ENCODE data around the gene VPS25. TPM values are rescaled to one million over a fixed set of nuclear protein-coding genes. Genes with fewer than 3 reads are reported as not detected.
"Not testable (repeated sequence)": the region's sequence is repeated elsewhere in the genome, so short reads cannot be mapped to it uniquely, and the experiment has no call there.

Gene VPS25
- polyA plus RNA-seq, 2 donors = 42.8 to 123 TPM

DNA sequence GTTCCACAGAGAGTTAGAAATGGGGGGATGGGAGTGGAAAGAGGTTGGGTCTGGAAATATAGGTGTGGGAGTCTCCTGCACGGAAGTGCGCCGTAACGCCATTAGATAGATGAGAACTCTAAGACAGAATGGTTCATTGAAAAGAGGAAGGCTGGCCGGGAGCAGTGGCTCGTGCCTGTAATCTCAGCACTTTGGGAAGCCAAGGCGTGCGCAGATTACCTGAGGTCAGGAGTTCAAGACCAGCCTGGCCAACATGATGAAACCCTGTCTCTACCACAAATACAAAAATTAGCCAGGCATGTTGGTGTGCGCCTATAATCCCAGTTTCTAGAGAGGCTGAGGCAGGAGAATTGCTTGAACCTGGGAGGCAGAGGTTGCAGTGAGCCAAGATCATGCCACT, 5.2 kb upstream of the VPS25 start:
- H3K4me1 ChIP-seq (ENCODE audit: control insufficient read depth in 2 of 2, insufficient read depth in 2 of 2, low read length in 1 of 2); H3K27ac ChIP-seq (ENCODE audit: low read depth in 2 of 2, low read length in 1 of 2); H3K27me3 ChIP-seq (ENCODE audit: control insufficient read depth in 1 of 2, insufficient read depth in 2 of 2, low read length in 2 of 2); H3K9me3 ChIP-seq (ENCODE audit: control insufficient read depth in 2 of 2, insufficient read depth in 1 of 2, low read depth in 1 of 2, low read length in 1 of 2); H3K36me3 ChIP-seq (ENCODE audit: control insufficient read depth in 2 of 2, insufficient read depth in 2 of 2, low read length in 1 of 2); H3K4me3 ChIP-seq (ENCODE audit: low read depth in 1 of 2, low read length in 2 of 2): not testable (repeated sequence)
- WGBS, 2 donors = 68 to 75% methylated on average over 9 of the region's 9 CpGs

GRCh38 chr17:42769964-42770363, 3.3 kb upstream of the VPS25 start:
- not testable (repeated sequence) for H3K36me3 ChIP-seq (ENCODE audit: control insufficient read depth in 2 of 2, insufficient read depth in 2 of 2, low read length in 1 of 2); H3K9me3 ChIP-seq (ENCODE audit: control insufficient read depth in 2 of 2, insufficient read depth in 1 of 2, low read depth in 1 of 2, low read length in 1 of 2); H3K27ac ChIP-seq (ENCODE audit: low read depth in 2 of 2, low read length in 1 of 2); H3K4me3 ChIP-seq (ENCODE audit: low read depth in 1 of 2, low read length in 2 of 2); H3K4me1 ChIP-seq (ENCODE audit: control insufficient read depth in 2 of 2, insufficient read depth in 2 of 2, low read length in 1 of 2); H3K27me3 ChIP-seq (ENCODE audit: control insufficient read depth in 1 of 2, insufficient read depth in 2 of 2, low read length in 2 of 2)
- 73 to 75% methylated on average over 10 of the region's 10 CpGs for WGBS, 2 donors

- Histone ChIP-seq H3K9me3 (ENCODE audit: control insufficient read depth in 2 of 2, insufficient read depth in 1 of 2, low read depth in 1 of 2, low read length in 1 of 2) (no peaks in the 10 kb centered on the region), H3K36me3 (ENCODE audit: control insufficient read depth in 2 of 2, insufficient read depth in 2 of 2, low read length in 1 of 2) (peaks cover 0 to 7% of the 10 kb centered on the region in 2 donors), H3K4me1 (ENCODE audit: control insufficient read depth in 2 of 2, insufficient read depth in 2 of 2, low read length in 1 of 2) (peaks cover 0 to 2% of the 10 kb centered on the region in 2 donors), H3K4me3 (ENCODE audit: low read depth in 1 of 2, low read length in 2 of 2) (peak overlapping the region; percentile 96 to 98), H3K27ac (ENCODE audit: low read depth in 2 of 2, low read length in 1 of 2) (peak overlapping the region; percentile 89 to 96), H3K27me3 (ENCODE audit: control insufficient read depth in 1 of 2, insufficient read depth in 2 of 2, low read length in 2 of 2) (no peaks in the 10 kb centered on the region)
- WGBS, 2 donors = 3 to 4% methylated on average over 3 of the region's 3 CpGs
Observed at GRCh38 chr17:42772945-42773289, 332 bp upstream of the VPS25 start.

DNA sequence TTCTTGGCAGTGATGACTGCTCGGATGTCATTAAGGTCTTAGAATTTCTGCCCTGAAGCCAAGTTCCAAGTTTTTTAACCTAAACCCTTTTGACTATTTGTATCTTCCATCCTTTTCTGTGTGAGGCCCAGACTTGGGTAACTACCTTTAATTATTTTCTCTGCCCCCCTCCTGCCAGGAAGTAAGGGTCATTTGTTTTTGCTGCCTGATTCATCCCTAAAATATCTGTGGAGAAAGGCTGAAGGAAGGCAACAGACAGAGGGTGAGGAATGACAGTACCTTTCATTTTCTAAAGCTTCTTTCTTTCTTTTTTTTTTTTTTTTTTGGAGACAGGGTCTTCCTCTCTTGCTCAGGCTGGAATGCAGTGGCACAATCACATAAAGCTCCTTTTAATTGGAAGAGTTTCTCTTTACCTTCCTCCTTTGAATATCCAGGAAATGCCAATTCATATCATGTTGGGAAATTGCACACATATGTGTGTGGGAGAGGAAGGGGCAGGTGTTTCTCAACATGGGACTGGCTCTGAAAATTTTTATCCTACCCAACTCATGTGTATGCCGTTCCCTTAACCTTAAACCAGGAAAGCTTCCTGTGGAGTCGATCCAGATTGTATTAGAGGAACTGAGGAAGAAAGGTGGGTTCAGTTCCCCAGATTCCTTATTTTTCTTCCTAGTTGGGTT, 957 bp downstream of the VPS25 start:
- peak overlapping the region in 1 of 2 donors; percentile 89 for H3K27ac ChIP-seq (ENCODE audit: low read depth in 2 of 2, low read length in 1 of 2)
- no peaks in the 10 kb centered on the region for H3K27me3 ChIP-seq (ENCODE audit: control insufficient read depth in 1 of 2, insufficient read depth in 2 of 2, low read length in 2 of 2)
- H3K36me3 ChIP-seq (ENCODE audit: control insufficient read depth in 2 of 2, insufficient read depth in 2 of 2, low read length in 1 of 2) = peaks cover 5 to 13% of the 10 kb centered on the region in 2 donors
- H3K4me3 ChIP-seq (ENCODE audit: low read depth in 1 of 2, low read length in 2 of 2) = peak overlapping the region; percentile 96 to 98
- no peaks in the 10 kb centered on the region for H3K9me3 ChIP-seq (ENCODE audit: control insufficient read depth in 2 of 2, insufficient read depth in 1 of 2, low read depth in 1 of 2, low read length in 1 of 2)
- WGBS, 2 donors = 62 to 73% methylated on average over 3 of the region's 3 CpGs
- peaks cover 0 to 2% of the 10 kb centered on the region in 2 donors for H3K4me1 ChIP-seq (ENCODE audit: control insufficient read depth in 2 of 2, insufficient read depth in 2 of 2, low read length in 1 of 2)

DNA sequence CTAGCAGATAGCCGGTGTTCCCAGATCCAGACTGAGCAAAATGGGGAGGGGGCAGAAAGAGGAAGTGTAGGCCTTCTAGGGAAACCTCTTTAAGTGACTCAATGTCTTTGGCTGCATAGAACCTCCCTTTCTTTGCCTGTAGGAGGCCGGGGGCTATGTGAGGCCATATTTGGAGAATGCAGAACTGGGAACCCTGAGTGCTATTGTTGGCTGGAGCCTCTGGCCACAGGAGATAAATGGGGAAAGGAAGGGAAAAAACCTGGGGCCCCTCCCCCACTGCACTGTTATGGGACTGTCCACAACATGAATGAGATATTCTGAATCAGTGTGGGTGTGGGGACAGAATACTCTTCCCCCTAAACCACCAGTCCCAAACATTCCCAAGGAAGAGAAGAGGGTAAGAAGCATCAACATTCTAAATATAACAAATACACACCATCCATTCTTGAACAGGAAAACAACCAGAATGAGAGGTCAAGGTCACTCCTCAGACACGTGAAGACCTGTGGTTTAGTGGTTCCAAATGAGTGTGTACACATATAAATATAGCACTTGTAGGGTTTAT, 2.4 kb downstream of the VPS25 start:
- no peaks in the 10 kb centered on the region for H3K9me3 ChIP-seq (ENCODE audit: control insufficient read depth in 2 of 2, insufficient read depth in 1 of 2, low read depth in 1 of 2, low read length in 1 of 2)
- peaks cover 1 to 2% of the 10 kb centered on the region in 2 donors for H3K4me1 ChIP-seq (ENCODE audit: control insufficient read depth in 2 of 2, insufficient read depth in 2 of 2, low read length in 1 of 2)
- WGBS, 2 donors = 73 to 75% methylated on average over 3 of the region's 3 CpGs
- no peaks in the 10 kb centered on the region for H3K27me3 ChIP-seq (ENCODE audit: control insufficient read depth in 1 of 2, insufficient read depth in 2 of 2, low read length in 2 of 2)
- H3K4me3 ChIP-seq (ENCODE audit: low read depth in 1 of 2, low read length in 2 of 2) = no peak overlapping the region
- H3K27ac ChIP-seq (ENCODE audit: low read depth in 2 of 2, low read length in 1 of 2) = no peak overlapping the region
- peaks cover 5 to 15% of the 10 kb centered on the region in 2 donors for H3K36me3 ChIP-seq (ENCODE audit: control insufficient read depth in 2 of 2, insufficient read depth in 2 of 2, low read length in 1 of 2)

GRCh38 chr17:42778570-42778969, 5.3 kb downstream of the VPS25 start:
- Histone ChIP-seq H3K4me1 (ENCODE audit: control insufficient read depth in 2 of 2, insufficient read depth in 2 of 2, low read length in 1 of 2) (peaks cover 2 to 13% of the 10 kb centered on the region in 2 donors), H3K9me3 (ENCODE audit: control insufficient read depth in 2 of 2, insufficient read depth in 1 of 2, low read depth in 1 of 2, low read length in 1 of 2) (no peaks in the 10 kb centered on the region), H3K4me3 (ENCODE audit: low read depth in 1 of 2, low read length in 2 of 2) (no peak overlapping the region), H3K27me3 (ENCODE audit: control insufficient read depth in 1 of 2, insufficient read depth in 2 of 2, low read length in 2 of 2) (peaks cover 0 to 20% of the 10 kb centered on the region in 2 donors), H3K27ac (ENCODE audit: low read depth in 2 of 2, low read length in 1 of 2) (no peak overlapping the region), H3K36me3 (ENCODE audit: control insufficient read depth in 2 of 2, insufficient read depth in 2 of 2, low read length in 1 of 2) (peaks cover 5 to 15% of the 10 kb centered on the region in 2 donors)
- 87 to 89% methylated on average over 5 of the region's 5 CpGs for WGBS, 2 donors

DNA sequence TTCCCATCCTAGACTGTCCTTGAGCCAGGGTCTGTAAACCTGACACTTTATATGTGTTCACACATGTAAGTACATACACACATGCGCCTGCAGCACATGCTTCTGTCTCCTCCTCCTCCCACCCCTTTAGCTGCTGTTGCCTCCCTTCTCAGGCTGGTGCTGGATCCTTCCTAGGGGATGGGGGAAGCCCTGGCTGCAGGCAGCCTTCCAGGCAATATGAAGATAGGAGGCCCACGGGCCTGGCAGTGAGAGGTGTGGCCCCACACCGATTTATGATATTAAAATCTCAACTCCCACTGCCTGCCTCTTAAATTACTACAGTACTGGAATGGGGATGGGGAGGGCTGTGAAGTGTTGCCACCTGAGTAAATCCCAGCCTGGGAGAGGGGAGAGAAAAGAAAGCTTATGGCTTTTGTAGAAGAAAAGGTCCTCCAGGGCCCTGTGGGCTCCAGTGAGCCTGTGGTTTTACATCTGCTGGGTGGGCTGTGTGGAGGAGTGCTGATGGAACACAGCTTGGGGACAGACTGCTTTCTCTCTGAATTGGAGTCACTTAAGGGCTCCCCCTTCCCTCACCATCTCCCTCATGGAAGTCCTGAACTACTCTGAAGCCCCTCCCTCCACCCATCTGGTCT, 6.2 kb downstream of the VPS25 start:
- H3K4me3 ChIP-seq (ENCODE audit: low read depth in 1 of 2, low read length in 2 of 2) = no peak overlapping the region
- H3K9me3 ChIP-seq (ENCODE audit: control insufficient read depth in 2 of 2, insufficient read depth in 1 of 2, low read depth in 1 of 2, low read length in 1 of 2) = no peaks in the 10 kb centered on the region
- H3K36me3 ChIP-seq (ENCODE audit: control insufficient read depth in 2 of 2, insufficient read depth in 2 of 2, low read length in 1 of 2) = peaks cover 5 to 15% of the 10 kb centered on the region in 2 donors
- H3K4me1 ChIP-seq (ENCODE audit: control insufficient read depth in 2 of 2, insufficient read depth in 2 of 2, low read length in 1 of 2) = peaks cover under 1 to 17% of the 10 kb centered on the region in 2 donors
- no peak overlapping the region for H3K27ac ChIP-seq (ENCODE audit: low read depth in 2 of 2, low read length in 1 of 2)
- 73% methylated on average over 3 of the region's 3 CpGs for WGBS, 2 donors
- H3K27me3 ChIP-seq (ENCODE audit: control insufficient read depth in 1 of 2, insufficient read depth in 2 of 2, low read length in 2 of 2) = peaks cover 0 to 20% of the 10 kb centered on the region in 2 donors

GRCh38 chr17:42779936-42780850, 6.9 kb downstream of the VPS25 start, which contains the start of gene WNK4:
TSS of gene WNK4 (plus strand) at chr17:42780610. CDS start at chr17:42780699, 89 bp downstream.
- 8 to 12% methylated on average over 49 to 65 of the region's 65 CpGs for WGBS, 2 donors
- H3K36me3 ChIP-seq (ENCODE audit: control insufficient read depth in 2 of 2, insufficient read depth in 2 of 2, low read length in 1 of 2) = peaks cover 5 to 15% of the 10 kb centered on the region in 2 donors
- peaks cover 4 to 21% of the 10 kb centered on the region in 2 donors for H3K4me1 ChIP-seq (ENCODE audit: control insufficient read depth in 2 of 2, insufficient read depth in 2 of 2, low read length in 1 of 2)
- peak within 1 kb of the TSS in 1 of 2 donors; percentile 54 for H3K27ac ChIP-seq (ENCODE audit: low read depth in 2 of 2, low read length in 1 of 2)
- H3K4me3 ChIP-seq (ENCODE audit: low read depth in 1 of 2, low read length in 2 of 2) = peak within 1 kb of the TSS; percentile 54 to 60
- H3K9me3 ChIP-seq (ENCODE audit: control insufficient read depth in 2 of 2, insufficient read depth in 1 of 2, low read depth in 1 of 2, low read length in 1 of 2) = no peaks in the 10 kb centered on the region
- H3K27me3 ChIP-seq (ENCODE audit: control insufficient read depth in 1 of 2, insufficient read depth in 2 of 2, low read length in 2 of 2) = peaks cover 0 to 26% of the 10 kb centered on the region in 2 donors
